ENCODE results near the gene PRR7.

PRR7 gene

GRCh38 chr5:177454397-177455035 is 7.9 kb downstream of the PRR7 start:
- Histone ChIP-seq H3K27ac (ENCODE audit: low read depth, low read length) (peak overlapping the region; percentile 70), H3K9ac (ENCODE audit: low read depth in 1 of 2, low read length in 2 of 2) (peak overlapping the region; percentile 46 to 86), H3K36me3 (ENCODE audit: control insufficient read depth in 1 of 2, insufficient read depth in 2 of 2, low read length in 2 of 2) (no peaks in the 10 kb centered on the region), H3K4me1 (ENCODE audit: control insufficient read depth in 1 of 2, insufficient read depth in 2 of 2, low read length in 2 of 2) (peaks cover 11 to 26% of the 10 kb centered on the region in 2 donors), H3K9me3 (ENCODE audit: control insufficient read depth in 1 of 2, low read length in 2 of 2) (no peaks in the 10 kb centered on the region), H3K4me3 (ENCODE audit: low read depth in 1 of 2, low read length in 2 of 2) (peak overlapping the region; percentile 74 to 79), H3K27me3 (ENCODE audit: control insufficient read depth in 1 of 2, insufficient read depth in 2 of 2, low read length in 2 of 2) (peaks cover 0 to 2% of the 10 kb centered on the region in 2 donors)

- Histone ChIP-seq H3K27ac (ENCODE audit: low read depth, low read length) (peak overlapping the region; percentile 70), H3K4me3 (ENCODE audit: low read depth in 1 of 2, low read length in 2 of 2) (peak overlapping the region; percentile 74 to 79), H3K27me3 (ENCODE audit: control insufficient read depth in 1 of 2, insufficient read depth in 2 of 2, low read length in 2 of 2) (no peaks in the 10 kb centered on the region), H3K4me1 (ENCODE audit: control insufficient read depth in 1 of 2, insufficient read depth in 2 of 2, low read length in 2 of 2) (peaks cover 11 to 26% of the 10 kb centered on the region in 2 donors), H3K36me3 (ENCODE audit: control insufficient read depth in 1 of 2, insufficient read depth in 2 of 2, low read length in 2 of 2) (no peaks in the 10 kb centered on the region), H3K9ac (ENCODE audit: low read depth in 1 of 2, low read length in 2 of 2) (peak overlapping the region; percentile 63 to 86), H3K9me3 (ENCODE audit: control insufficient read depth in 1 of 2, low read length in 2 of 2) (no peaks in the 10 kb centered on the region)
These were observed 8.5 kb downstream of the PRR7 start for GRCh38 chr5:177455036-177455660.

- Histone ChIP-seq H3K27me3 (ENCODE audit: control insufficient read depth in 1 of 2, insufficient read depth in 2 of 2, low read length in 2 of 2) (no peaks in the 10 kb centered on the region), H3K27ac (ENCODE audit: low read depth, low read length) (peak overlapping the region; percentile 70), H3K36me3 (ENCODE audit: control insufficient read depth in 1 of 2, insufficient read depth in 2 of 2, low read length in 2 of 2) (no peaks in the 10 kb centered on the region), H3K4me3 (ENCODE audit: low read depth in 1 of 2, low read length in 2 of 2) (peak overlapping the region; percentile 74 to 79), H3K9me3 (ENCODE audit: control insufficient read depth in 1 of 2, low read length in 2 of 2) (no peaks in the 10 kb centered on the region), H3K4me1 (ENCODE audit: control insufficient read depth in 1 of 2, insufficient read depth in 2 of 2, low read length in 2 of 2) (peaks cover 11 to 26% of the 10 kb centered on the region in 2 donors), H3K9ac (ENCODE audit: low read depth in 1 of 2, low read length in 2 of 2) (peak overlapping the region; percentile 63 to 86)
These were observed 9.3 kb downstream of the PRR7 start for GRCh38 chr5:177455661-177456590.

- H3K27me3 ChIP-seq (ENCODE audit: control insufficient read depth in 1 of 2, insufficient read depth in 2 of 2, low read length in 2 of 2): no peaks in the 10 kb centered on the region
- H3K4me1 ChIP-seq (ENCODE audit: control insufficient read depth in 1 of 2, insufficient read depth in 2 of 2, low read length in 2 of 2): peaks cover 11 to 26% of the 10 kb centered on the region in 2 donors
- H3K4me3 ChIP-seq (ENCODE audit: low read depth in 1 of 2, low read length in 2 of 2): no peak overlapping the region
- H3K27ac ChIP-seq (ENCODE audit: low read depth, low read length): no peak overlapping the region
- no peaks in the 10 kb centered on the region for H3K36me3 ChIP-seq (ENCODE audit: control insufficient read depth in 1 of 2, insufficient read depth in 2 of 2, low read length in 2 of 2)
- no peak overlapping the region for H3K9ac ChIP-seq (ENCODE audit: low read depth in 1 of 2, low read length in 2 of 2)
- H3K9me3 ChIP-seq (ENCODE audit: control insufficient read depth in 1 of 2, low read length in 2 of 2): no peaks in the 10 kb centered on the region
These were observed 10.0 kb downstream of the PRR7 start for GRCh38 chr5:177456591-177456964.

- Histone ChIP-seq H3K4me3 (ENCODE audit: low read depth in 1 of 2, low read length in 2 of 2) (no peak overlapping the region), H3K9me3 (ENCODE audit: control insufficient read depth in 1 of 2, low read length in 2 of 2) (no peaks in the 10 kb centered on the region), H3K9ac (ENCODE audit: low read depth in 1 of 2, low read length in 2 of 2) (no peak overlapping the region), H3K27ac (ENCODE audit: low read depth, low read length) (no peak overlapping the region), H3K36me3 (ENCODE audit: control insufficient read depth in 1 of 2, insufficient read depth in 2 of 2, low read length in 2 of 2) (no peaks in the 10 kb centered on the region), H3K27me3 (ENCODE audit: control insufficient read depth in 1 of 2, insufficient read depth in 2 of 2, low read length in 2 of 2) (no peaks in the 10 kb centered on the region), H3K4me1 (ENCODE audit: control insufficient read depth in 1 of 2, insufficient read depth in 2 of 2, low read length in 2 of 2) (peaks cover 11 to 26% of the 10 kb centered on the region in 2 donors)
These were observed 10.6 kb downstream of the PRR7 start for GRCh38 chr5:177456976-177457851.

GRCh38 chr5:177457852-177458681 is 11.5 kb downstream of the PRR7 start:
- peaks cover 3 to 18% of the 10 kb centered on the region in 2 donors for H3K4me1 ChIP-seq (ENCODE audit: control insufficient read depth in 1 of 2, insufficient read depth in 2 of 2, low read length in 2 of 2)
- no peak overlapping the region for H3K9ac ChIP-seq (ENCODE audit: low read depth in 1 of 2, low read length in 2 of 2)
- no peaks in the 10 kb centered on the region for H3K36me3 ChIP-seq (ENCODE audit: control insufficient read depth in 1 of 2, insufficient read depth in 2 of 2, low read length in 2 of 2)
- H3K27ac ChIP-seq (ENCODE audit: low read depth, low read length): no peak overlapping the region
- no peaks in the 10 kb centered on the region for H3K27me3 ChIP-seq (ENCODE audit: control insufficient read depth in 1 of 2, insufficient read depth in 2 of 2, low read length in 2 of 2)
- no peak overlapping the region for H3K4me3 ChIP-seq (ENCODE audit: low read depth in 1 of 2, low read length in 2 of 2)
- H3K9me3 ChIP-seq (ENCODE audit: control insufficient read depth in 1 of 2, low read length in 2 of 2): no peaks in the 10 kb centered on the region

GRCh38 chr5:177458912-177459350 is 12.3 kb downstream of the PRR7 start:
- no peak overlapping the region for H3K27ac ChIP-seq (ENCODE audit: low read depth, low read length)

GRCh38 chr5:177459357-177459756 is 12.7 kb downstream of the PRR7 start:
- no peak overlapping the region for H3K4me3 ChIP-seq (ENCODE audit: low read depth in 1 of 2, low read length in 2 of 2)
- no peaks in the 10 kb centered on the region for H3K36me3 ChIP-seq (ENCODE audit: control insufficient read depth in 1 of 2, insufficient read depth in 2 of 2, low read length in 2 of 2)

More at GRCh38 chr5:177458912-177459350, 12.3 kb downstream of the PRR7 start:
- H3K27me3 ChIP-seq (ENCODE audit: control insufficient read depth in 1 of 2, insufficient read depth in 2 of 2, low read length in 2 of 2): no peaks in the 10 kb centered on the region
- H3K9me3 ChIP-seq (ENCODE audit: control insufficient read depth in 1 of 2, low read length in 2 of 2): no peaks in the 10 kb centered on the region
- no peaks in the 10 kb centered on the region for H3K36me3 ChIP-seq (ENCODE audit: control insufficient read depth in 1 of 2, insufficient read depth in 2 of 2, low read length in 2 of 2)
- peaks cover 3 to 11% of the 10 kb centered on the region in 2 donors for H3K4me1 ChIP-seq (ENCODE audit: control insufficient read depth in 1 of 2, insufficient read depth in 2 of 2, low read length in 2 of 2)
- no peak overlapping the region for H3K9ac ChIP-seq (ENCODE audit: low read depth in 1 of 2, low read length in 2 of 2)
- no peak overlapping the region for H3K4me3 ChIP-seq (ENCODE audit: low read depth in 1 of 2, low read length in 2 of 2)

More at GRCh38 chr5:177459357-177459756, 12.7 kb downstream of the PRR7 start:
- no peaks in the 10 kb centered on the region for H3K27me3 ChIP-seq (ENCODE audit: control insufficient read depth in 1 of 2, insufficient read depth in 2 of 2, low read length in 2 of 2)
- H3K9ac ChIP-seq (ENCODE audit: low read depth in 1 of 2, low read length in 2 of 2): no peak overlapping the region
- peaks cover 3 to 7% of the 10 kb centered on the region in 2 donors for H3K4me1 ChIP-seq (ENCODE audit: control insufficient read depth in 1 of 2, insufficient read depth in 2 of 2, low read length in 2 of 2)
- no peak overlapping the region for H3K27ac ChIP-seq (ENCODE audit: low read depth, low read length)
- H3K9me3 ChIP-seq (ENCODE audit: control insufficient read depth in 1 of 2, low read length in 2 of 2): no peaks in the 10 kb centered on the region

Data from duodenal mucosa (tissue), 2 donors.